GM19324 (cell line): Measurements from ENCODE around the gene CDKAL1.
"Not testable (repeated sequence)": the region's sequence is repeated elsewhere in the genome, so short reads cannot be mapped to it uniquely, and the experiment has no call there.

ENCODE experiments used
- ATAC-seq: cut with Tn5 transposase; IDR thresholded peaks from one replicate; pipeline ENCODE4 v1.9.1; 2021; ENCODE audit warnings: mild to moderate bottlenecking, moderate library complexity; ENCODE audit not compliant: unreplicated experiment, low FRiP score

Gene CDKAL1

GRCh38 chr6:21245488-21245887 lies 711.2 kb downstream of the CDKAL1 start:
- ATAC-seq = no peak

GRCh38 chr6:21246075-21246474 lies 711.8 kb downstream of the CDKAL1 start:
- no peak for ATAC-seq

GRCh38 chr6:21254460-21254859 lies 720.2 kb downstream of the CDKAL1 start:
- not testable (repeated sequence) for ATAC-seq

GRCh38 chr6:21256197-21256596 lies 721.9 kb downstream of the CDKAL1 start:
- no peak for ATAC-seq

GRCh38 chr6:21257125-21257524 lies 722.9 kb downstream of the CDKAL1 start:
- ATAC-seq = no peak

- no peak for ATAC-seq
Measured at GRCh38 chr6:21258665-21259064, 724.4 kb downstream of the CDKAL1 start.

- no peak for ATAC-seq
Measured at GRCh38 chr6:21259660-21260059, 725.4 kb downstream of the CDKAL1 start.

GRCh38 chr6:21262504-21262903 lies 728.2 kb downstream of the CDKAL1 start:
- ATAC-seq = no peak

GRCh38 chr6:21263531-21264287 lies 729.5 kb downstream of the CDKAL1 start:
- ATAC-seq = no peak

- no peak for ATAC-seq
Measured at GRCh38 chr6:21264288-21265033, 730.2 kb downstream of the CDKAL1 start.

- ATAC-seq = no peak
Measured at GRCh38 chr6:21265034-21265729, 730.9 kb downstream of the CDKAL1 start.

GRCh38 chr6:21265730-21266044 lies 731.4 kb downstream of the CDKAL1 start:
- no peak for ATAC-seq

- ATAC-seq = no peak
Measured at GRCh38 chr6:21270636-21271201, 736.5 kb downstream of the CDKAL1 start.

GRCh38 chr6:21271428-21272155 lies 737.3 kb downstream of the CDKAL1 start:
- no peak for ATAC-seq

- no peak for ATAC-seq
Measured at GRCh38 chr6:21273451-21273850, 739.2 kb downstream of the CDKAL1 start.

GRCh38 chr6:21274851-21275250 lies 740.6 kb downstream of the CDKAL1 start:
- no peak for ATAC-seq

GRCh38 chr6:21277601-21278374 lies 743.5 kb downstream of the CDKAL1 start:
- ATAC-seq = no peak

- no peak for ATAC-seq
Measured at GRCh38 chr6:21278375-21278745, 744.1 kb downstream of the CDKAL1 start.

GRCh38 chr6:21279619-21280018 lies 745.4 kb downstream of the CDKAL1 start:
- no peak for ATAC-seq

GRCh38 chr6:21281366-21281765 lies 747.1 kb downstream of the CDKAL1 start:
- ATAC-seq = no peak
